ENCODE data around the gene AGAP1. TPM values are rescaled to one million over a fixed set of nuclear protein-coding genes. Genes with fewer than 3 reads are reported as not detected.

The AGAP1 gene
- total RNA-seq, 2 experiments from 2014 or later = 1.6 to 2.4 TPM

GRCh38 chr2:235668782-235669181, 174.9 kb downstream of the AGAP1 start:
- POLR2A ChIA-PET = no interaction called here
- CTCF ChIA-PET = no interaction called here

GRCh38 chr2:235669269-235669831, 175.5 kb downstream of the AGAP1 start:
- CTCF ChIA-PET = no interaction called here
- POLR2A ChIA-PET = no interaction called here

GRCh38 chr2:235669983-235670962, 176.4 kb downstream of the AGAP1 start:
- ChIA-PET POLR2A (no interaction called here), CTCF (no interaction called here)

- POLR2A ChIA-PET = no interaction called here
- CTCF ChIA-PET = interaction anchor here (0.7 kb wide), 1 partner anchor 29 kb away, joined by 3 read pairs; no protein-coding TSS in a partner anchor
Observed at GRCh38 chr2:235670974-235671787, 177.3 kb downstream of the AGAP1 start.

GRCh38 chr2:235672720-235673119, 178.9 kb downstream of the AGAP1 start:
- CTCF ChIA-PET = no interaction called here
- POLR2A ChIA-PET = no interaction called here

- ChIA-PET POLR2A (no interaction called here), CTCF (interaction anchor here (1.3 kb wide), 1 partner anchor 10 kb away, joined by 3 read pairs; no protein-coding TSS in a partner anchor)
Observed at GRCh38 chr2:235674146-235674545, 180.3 kb downstream of the AGAP1 start.

GRCh38 chr2:235674812-235675211, 181.0 kb downstream of the AGAP1 start:
- CTCF ChIA-PET = interaction anchor here (0.6 to 1.3 kb wide), 2 partner anchors 10 to 505 kb away, joined by 3 read pairs; no protein-coding TSS in a partner anchor
- POLR2A ChIA-PET = no interaction called here

- CTCF ChIA-PET = no interaction called here
Observed at GRCh38 chr2:235675678-235676535, 182.1 kb downstream of the AGAP1 start.

GRCh38 chr2:235676536-235676799, 182.6 kb downstream of the AGAP1 start:
- ChIA-PET POLR2A (no interaction called here), CTCF (no interaction called here)

More at GRCh38 chr2:235675678-235676535, 182.1 kb downstream of the AGAP1 start:
- POLR2A ChIA-PET = no interaction called here

GRCh38 chr2:235677276-235677788, 183.5 kb downstream of the AGAP1 start:
- ChIA-PET CTCF (interaction anchor here (0.6 kb wide), 1 partner anchor 500 kb away, joined by 4 read pairs; no protein-coding TSS in a partner anchor), POLR2A (interaction anchor here (0.6 kb wide), 1 partner anchor 500 kb away, joined by 5 read pairs; no protein-coding TSS in a partner anchor)

GRCh38 chr2:235677937-235678336, 184.1 kb downstream of the AGAP1 start:
- ChIA-PET POLR2A (interaction anchor here (0.6 kb wide), 1 partner anchor 500 kb away, joined by 5 read pairs; no protein-coding TSS in a partner anchor), CTCF (interaction anchor here (0.6 kb wide), 1 partner anchor 500 kb away, joined by 4 read pairs; no protein-coding TSS in a partner anchor)

- ChIA-PET CTCF (no interaction called here), POLR2A (no interaction called here)
Observed at GRCh38 chr2:235678712-235679111, 184.9 kb downstream of the AGAP1 start.

GRCh38 chr2:235679471-235679870, 185.6 kb downstream of the AGAP1 start:
- ChIA-PET POLR2A (no interaction called here), CTCF (no interaction called here)

GRCh38 chr2:235685024-235685721, 191.3 kb downstream of the AGAP1 start:
- ChIA-PET CTCF (interaction anchor here (1.0 kb wide), 1 partner anchor 61 kb away, joined by 3 read pairs; no protein-coding TSS in a partner anchor), POLR2A (no interaction called here)

- CTCF ChIA-PET = no interaction called here
- POLR2A ChIA-PET = no interaction called here
Observed at GRCh38 chr2:235688511-235689426, 194.9 kb downstream of the AGAP1 start.

GRCh38 chr2:235689427-235689853, 195.6 kb downstream of the AGAP1 start:
- ChIA-PET CTCF (no interaction called here), POLR2A (no interaction called here)

GRCh38 chr2:235690082-235690808, 196.4 kb downstream of the AGAP1 start:
- ChIA-PET CTCF (no interaction called here), POLR2A (no interaction called here)
